ENCODE measurements around the gene VMP1. TPM values are rescaled to one million over a fixed set of nuclear protein-coding genes. Genes with fewer than 3 reads are reported as not detected.

VMP1 gene
- total RNA-seq, 1 experiment from 2014 or later = 83.1 TPM

- no peak overlapping the region for H2BK15ac ChIP-seq (ENCODE audit: low read depth, low read length)
- H2AFZ ChIP-seq (ENCODE audit: low read length) = no peak overlapping the region
- H2BK120ac ChIP-seq (ENCODE audit: low read depth, low read length, poor library complexity, severe bottlenecking) = no peak overlapping the region
- no peak overlapping the region for H2BK20ac ChIP-seq (ENCODE audit: low read depth, low read length, poor library complexity, severe bottlenecking)
- no peak overlapping the region for H3K56ac ChIP-seq (ENCODE audit: insufficient read length, low read depth, low read length)
- H3K27ac ChIP-seq (ENCODE audit: insufficient read length, low read depth, low read length) = no peak overlapping the region
- no peak overlapping the region for H3K14ac ChIP-seq (ENCODE audit: insufficient read depth, low read length)
- Mint-ChIP-seq H3K27ac (no peak overlapping the region), H3K4me1 (no peaks in the 10 kb centered on the region), H3K36me3 (ENCODE audit: insufficient read depth in 1 of 3, low read depth in 3 of 3) (peaks cover 24 to 47% (median 43%) of the 10 kb centered on the region in 3 experiments), H3K4me3 (no peak overlapping the region), H3K27me3 (ENCODE audit: low read depth) (no peaks in the 10 kb centered on the region), H3K9me3 (no peaks in the 10 kb centered on the region)
- H2BK5ac ChIP-seq (ENCODE audit: insufficient read length, low read length) = no peak overlapping the region
- H3K9me3 ChIP-seq (ENCODE audit: control insufficient read depth, low read depth, low read length) = no peaks in the 10 kb centered on the region
- no peaks in the 10 kb centered on the region for H4K20me1 ChIP-seq (ENCODE audit: control insufficient read depth, insufficient read depth, insufficient read length)
- H3K79me2 ChIP-seq (ENCODE audit: insufficient read depth, low read length) = no peaks in the 10 kb centered on the region
- no peak overlapping the region for H4K5ac ChIP-seq (ENCODE audit: insufficient read length, low read depth, low read length)
- no peak overlapping the region for H4K8ac ChIP-seq (replicated peaks; ENCODE audit: insufficient read length, low read depth, low read length)
- no peak overlapping the region for H3K18ac ChIP-seq (ENCODE audit: insufficient read length, low read depth, low read length)
- no peak overlapping the region for H3K23ac ChIP-seq (ENCODE audit: insufficient read length, low read depth, low read length)
- no peak overlapping the region for H3K4me2 ChIP-seq (ENCODE audit: insufficient read depth, insufficient read length, low read length)
- no peak for TF ChIP-seq CTCF (conservative IDR thresholded peaks at IDR 0.05)
- H3K9ac ChIP-seq (ENCODE audit: extremely low read depth, insufficient read length, low read length) = no peak overlapping the region
- H3K4me1 ChIP-seq (ENCODE audit: insufficient read depth, low read length) = no peaks in the 10 kb centered on the region
- no CpG with 5 or more reads among the region's 3 CpGs for WGBS (ENCODE audit: extremely low coverage, insufficient read length, low lambda C conversion rate)
- no peak for DNase-seq
- no peak overlapping the region for H2AK5ac ChIP-seq (ENCODE audit: insufficient read length, low read length)
- H4K91ac ChIP-seq (ENCODE audit: insufficient read length, low read depth, low read length) = no peak overlapping the region
- H3K27me3 ChIP-seq (ENCODE audit: insufficient read depth, low read length) = no peaks in the 10 kb centered on the region
- H2BK12ac ChIP-seq (ENCODE audit: insufficient read length, low read depth, low read length) = no peak overlapping the region
- no peaks in the 10 kb centered on the region for H3K79me1 ChIP-seq (ENCODE audit: insufficient read depth, low read depth, low read length, poor library complexity, severe bottlenecking)
- H3K4ac ChIP-seq (ENCODE audit: low read depth, low read length) = no peak overlapping the region
- no peaks in the 10 kb centered on the region for H3K23me2 ChIP-seq (ENCODE audit: insufficient read length, low read depth, low read length, poor library complexity, severe bottlenecking)
- no peak overlapping the region for H3T11ph ChIP-seq (ENCODE audit: low read length)
Measured at GRCh38 chr17:59863616-59864015, 156.2 kb downstream of the VMP1 start.

All from H9 (cell line).